H1 (cell line): Measurements from ENCODE around the gene JAG1. TPM values are rescaled to one million over a fixed set of nuclear protein-coding genes. Genes with fewer than 3 reads are reported as not detected.

Source experiments
- CTCF ChIA-PET: fragments of 300-600 bp; sonication (Branson Sonifier 250); formaldehyde crosslinking; loops from one replicate; lab custom pipeline; 2021; ENCODE audit not compliant: partially characterized antibody; lab: Charles Lee
- POLR2A ChIA-PET: fragments of 300-600 bp; sonication (Branson Sonifier 250); formaldehyde crosslinking; loops from one replicate; lab custom pipeline; 2021; ENCODE audit warnings: inconsistent platforms; ENCODE audit not compliant: partially characterized antibody; lab: Charles Lee
- DNase-seq, 2 experiments: peaks; one replicate each; pipeline versions ENCODE4 v3.0.0 to v3.0.0-alpha.2; 2010 to 2022; ENCODE audit warnings: low spot score in 2 of 2, low read depth in 1 of 2, mixed read lengths in 1 of 2
- FAIRE-seq: peaks from 2 replicates; lab custom pipeline; 2011; peaks lifted over from hg19 to GRCh38; lab: Jason Lieb, UNC
- H2AFZ ChIP-seq: 2 replicates; pipeline ENCODE4 v1.8.1; 2012; ENCODE audit warnings: low read length, inconsistent platforms
- H2AK5ac ChIP-seq: 2 replicates; pipeline ENCODE4 v1.6.1; 2013; ENCODE audit warnings: low read depth, low read length
- H2BK120ac ChIP-seq: replicated peaks from 2 replicates; pipeline ENCODE3; 2013; ENCODE audit warnings: low read depth, low read length, inconsistent platforms
- H2BK12ac ChIP-seq: 2 replicates; pipeline ENCODE4 v1.6.1; 2013; ENCODE audit warnings: low read depth, low read length
- H2BK15ac ChIP-seq: 2 replicates; pipeline ENCODE4 v1.6.1; 2013; ENCODE audit warnings: low read length
- H2BK20ac ChIP-seq: 2 replicates; pipeline ENCODE4 v1.6.1; 2013; ENCODE audit warnings: low read length
- H2BK5ac ChIP-seq: 2 replicates; pipeline ENCODE4 v1.6.1; 2013; ENCODE audit warnings: low read depth, low read length
- H3K14ac ChIP-seq: 2 replicates; pipeline ENCODE4 v1.6.1; 2013; ENCODE audit warnings: inconsistent platforms; ENCODE audit not compliant: insufficient read length
- H3K18ac ChIP-seq: 2 replicates; pipeline ENCODE4 v1.6.1; 2013; ENCODE audit warnings: low read length; ENCODE audit errors: extremely low read depth
- H3K23ac ChIP-seq: 2 replicates; pipeline ENCODE4 v1.6.1; 2013; ENCODE audit warnings: inconsistent platforms; ENCODE audit not compliant: insufficient read length
- H3K23me2 ChIP-seq: 2 replicates; pipeline ENCODE4 v1.6.1; 2013; ENCODE audit warnings: low read depth, low read length
- H3K27ac ChIP-seq: 2 replicates; pipeline ENCODE4 v1.6.1; 2011; ENCODE audit warnings: low read depth, low read length, inconsistent platforms
- H3K27me3 ChIP-seq, 4 experiments: replicated peaks in 1 of 4; 1 replicate in 1 of 4; 2 replicates in 3 of 4; pipeline versions ENCODE4 v1.6.1 to v1.8.1; 2011 to 2013; ENCODE audit warnings: low read length in 3 of 4, mild to moderate bottlenecking in 3 of 4, inconsistent platforms in 2 of 4, mixed read lengths in 2 of 4, moderate library complexity in 1 of 4; ENCODE audit not compliant: control insufficient read depth in 3 of 4, insufficient read depth in 3 of 4; ENCODE audit errors: extremely low read depth in 1 of 4
- H3K36me3 ChIP-seq, 4 experiments: 2 replicates each; pipeline versions ENCODE4 v1.6.1 to v1.8.1; 2011 to 2013; ENCODE audit warnings: mild to moderate bottlenecking in 4 of 4, low read length in 3 of 4, moderate library complexity in 2 of 4, control low read depth in 1 of 4, inconsistent platforms in 1 of 4; ENCODE audit not compliant: insufficient read depth in 4 of 4, control insufficient read depth in 2 of 4
- H3K4ac ChIP-seq: replicated peaks from 2 replicates; pipeline ENCODE3; 2013; ENCODE audit warnings: low read length, low read depth, mixed read lengths, inconsistent platforms; ENCODE audit not compliant: insufficient read length
- H3K4me1 ChIP-seq, 4 experiments: replicated peaks in 1 of 4; 1 replicate in 1 of 4; 2 replicates in 3 of 4; pipeline versions ENCODE4 v1.6.1 to v1.8.1; 2011 to 2013; ENCODE audit warnings: low read length in 3 of 4, inconsistent platforms in 2 of 4, mixed read lengths in 1 of 4; ENCODE audit not compliant: insufficient read depth in 4 of 4, control insufficient read depth in 3 of 4
- H3K4me2 ChIP-seq, 2 experiments: 2 replicates each; pipeline versions ENCODE4 v1.6.1 to v1.8.1; 2011 to 2013; ENCODE audit warnings: low read depth in 2 of 2, low read length in 2 of 2, control low read depth in 1 of 2, inconsistent platforms in 1 of 2, mild to moderate bottlenecking in 1 of 2; ENCODE audit not compliant: insufficient read depth in 1 of 2
- H3K4me3 ChIP-seq, 4 experiments: fragments of 200-600, 300-600 bp in 1 of 4; sonication (generic), shearing (Covaris generic), sonication (Bioruptor Twin) in 1 of 4; 2 replicates each; pipeline versions ENCODE4 v1.5.1 to v1.8.1; 2011 to 2016; ENCODE audit warnings: low read length in 4 of 4, low read depth in 3 of 4, control low read depth in 2 of 4, inconsistent platforms in 2 of 4, mild to moderate bottlenecking in 2 of 4, mixed read lengths in 1 of 4, moderate library complexity in 1 of 4; ENCODE audit not compliant: insufficient read depth in 2 of 4; ENCODE audit errors: extremely low read depth in 1 of 4
- H3K56ac ChIP-seq: replicated peaks from 2 replicates; pipeline ENCODE3; 2013; ENCODE audit warnings: low read depth, mild to moderate bottlenecking, mixed read lengths, low read length, inconsistent platforms; ENCODE audit not compliant: insufficient read length
- H3K79me1 ChIP-seq: 2 replicates; pipeline ENCODE4 v1.6.1; 2013; ENCODE audit warnings: low read depth, low read length, control low read depth
- H3K79me2 ChIP-seq, 2 experiments: 2 replicates each; pipeline versions ENCODE4 v1.6.1 to v1.8.1; 2012 to 2013; ENCODE audit warnings: low read length in 2 of 2, mild to moderate bottlenecking in 2 of 2, inconsistent platforms in 1 of 2; ENCODE audit not compliant: insufficient read depth in 2 of 2, control insufficient read depth in 1 of 2
- H3K9ac ChIP-seq, 4 experiments: replicated peaks in 1 of 4; 1 replicate in 1 of 4; 2 replicates in 3 of 4; pipeline versions ENCODE4 v1.6.1 to v1.8.1; 2011 to 2013; ENCODE audit warnings: low read depth in 3 of 4, low read length in 3 of 4, control low read depth in 2 of 4, mild to moderate bottlenecking in 2 of 4, moderate library complexity in 2 of 4, inconsistent platforms in 1 of 4; ENCODE audit errors: extremely low read depth in 1 of 4
- H3K9me3 ChIP-seq, 2 experiments: 2 replicates each; pipeline versions ENCODE4 v1.6.1 to v1.8.1; 2012 to 2013; ENCODE audit warnings: mild to moderate bottlenecking in 2 of 2, moderate library complexity in 2 of 2, control low read depth in 1 of 2, inconsistent platforms in 1 of 2, low read depth in 1 of 2, low read length in 1 of 2, mixed read lengths in 1 of 2; ENCODE audit not compliant: insufficient read depth in 2 of 2
- H4K20me1 ChIP-seq, 2 experiments: replicated peaks in 1 of 2; 2 replicates each; pipeline versions ENCODE3 to v1.8.1; 2011 to 2013; ENCODE audit warnings: inconsistent platforms in 2 of 2, low read length in 2 of 2, mild to moderate bottlenecking in 1 of 2; ENCODE audit not compliant: insufficient read depth in 2 of 2, control insufficient read depth in 1 of 2
- H4K5ac ChIP-seq: 2 replicates; pipeline ENCODE4 v1.6.1; 2013; ENCODE audit warnings: low read length, low read depth, mixed read lengths, inconsistent platforms; ENCODE audit not compliant: insufficient read length
- H4K8ac ChIP-seq: 2 replicates; pipeline ENCODE4 v1.8.0; 2013; ENCODE audit warnings: mild to moderate bottlenecking, moderate library complexity, low read length, inconsistent platforms; ENCODE audit not compliant: insufficient read depth; ENCODE audit errors: extremely low read depth
- H4K91ac ChIP-seq: replicated peaks from 2 replicates; pipeline ENCODE3; 2013; ENCODE audit warnings: low read length, mixed read lengths, inconsistent platforms; ENCODE audit not compliant: insufficient read length
- ATF3 ChIP-seq: IDR thresholded peaks from 2 replicates; pipeline ENCODE4 v1.6.1; 2011; ENCODE audit warnings: low read depth, mild to moderate bottlenecking, low read length; ENCODE audit not compliant: insufficient read depth
- BACH1 ChIP-seq: IDR thresholded peaks from 2 replicates; pipeline ENCODE4 v1.6.1; 2012; ENCODE audit warnings: low read length, improper control_type of control experiment
- CTBP2 ChIP-seq: IDR thresholded peaks from 2 replicates; pipeline ENCODE4 v1.7.0; 2011; ENCODE audit warnings: borderline replicate concordance, mild to moderate bottlenecking, moderate library complexity, mixed read lengths, low read length; ENCODE audit not compliant: insufficient read depth, insufficient read length
- EP300 ChIP-seq, 2 experiments: IDR thresholded peaks; 1 replicate in 1 of 2; 2 replicates in 1 of 2; pipeline ENCODE4 v1.6.1; 2011 to 2012; ENCODE audit warnings: low read depth in 2 of 2, low read length in 2 of 2, mild to moderate bottlenecking in 2 of 2, borderline replicate concordance in 1 of 2, inconsistent platforms in 1 of 2, moderate library complexity in 1 of 2
- FOSL1 ChIP-seq: IDR thresholded peaks from 2 replicates; pipeline ENCODE4 v1.6.1; 2011; ENCODE audit warnings: mild to moderate bottlenecking, low read depth, low read length, moderate library complexity; ENCODE audit not compliant: insufficient read depth
- GTF2F1 ChIP-seq: IDR thresholded peaks from 2 replicates; pipeline ENCODE4 v1.6.1; 2012; ENCODE audit warnings: low read depth, low read length, improper control_type of control experiment, borderline replicate concordance
- JUN ChIP-seq: IDR thresholded peaks from 2 replicates; pipeline ENCODE4 v1.6.1; 2011; ENCODE audit warnings: low read depth, mild to moderate bottlenecking, improper control_type of control experiment, low read length
- KDM4A ChIP-seq: IDR thresholded peaks from one replicate; pipeline ENCODE4 v1.7.1; 2012; ENCODE audit warnings: low read depth, mild to moderate bottlenecking, moderate library complexity, low read length, inconsistent platforms; ENCODE audit not compliant: severe bottlenecking
- NANOG ChIP-seq: IDR thresholded peaks from 2 replicates; pipeline ENCODE4 v1.6.1; 2011; ENCODE audit warnings: low read length, low read depth, mild to moderate bottlenecking, inconsistent platforms; ENCODE audit not compliant: insufficient read depth, poor library complexity, severe bottlenecking
- SIX5 ChIP-seq: IDR thresholded peaks from 2 replicates; pipeline ENCODE4 v1.6.1; 2011; ENCODE audit warnings: mild to moderate bottlenecking, low read depth, low read length
- TCF12 ChIP-seq: IDR thresholded peaks from 2 replicates; pipeline ENCODE4 v1.6.1; 2011; ENCODE audit warnings: low read depth, mild to moderate bottlenecking, low read length
- USF2 ChIP-seq: IDR thresholded peaks from 2 replicates; pipeline ENCODE4 v1.6.1; 2011; ENCODE audit warnings: low read length, improper control_type of control experiment
- WGBS, 2 experiments: shearing (Covaris generic) in 1 of 2; methylation state at CpG; one replicate each; pipeline versions ENCODE4 v1.1.6 to v1.1.7; 2013 to 2015; ENCODE audit warnings: low lambda C conversion rate in 2 of 2, mixed read lengths in 2 of 2, inconsistent platforms in 1 of 2, low coverage in 1 of 2, missing lambda C conversion rate in 1 of 2; ENCODE audit not compliant: insufficient replicate concordance in 2 of 2, insufficient coverage in 1 of 2, insufficient read length in 1 of 2; ENCODE audit errors: extremely low coverage in 1 of 2, missing lambda C conversion rate in 1 of 2; 5-methylcytosine and 5-hydroxymethylcytosine counted together
- polyA plus RNA-seq, 7 experiments: library from polyadenylated mRNA; depleted of rRNA in 3 of 7; stranded (reverse) in 5 of 7; unstranded in 2 of 7; fragments of >200 nt in 5 of 7; fragments of 200-250 nt in 2 of 7; gene quantifications; 1 replicate in 5 of 7; 2 replicates in 1 of 7; 4 replicates in 1 of 7; pipeline versions ENCODE4 v1.2.1 to v1.2.3, GENCODE V29; 2011 to 2013; ENCODE audit warnings: missing spikeins in 2 of 7, mixed read lengths in 2 of 7
- total RNA-seq: library from RNA; stranded (reverse); fragmentation: NEBNext Ultra II Directional; extraction: Animal tissue kit (Norgen Biotek cat#: 25700); gene quantifications from 2 replicates; pipeline ENCODE4 v1.2.1, GENCODE V29; 2021

The JAG1 gene
- total and polyA plus RNA-seq, 2 of the 8 experiments (the other 6 are each of a cell fraction or from before 2014, with no cell fraction given), result 13.5 to 27.3 TPM

GRCh38 chr20:10603378-10603777 is 70.4 kb downstream of the JAG1 start:
- Histone ChIP-seq H3K4me1 (peaks cover 0 to 1% (median 0%) of the 10 kb centered on the region in 4 experiments; a peak in 1 of 7 replicates), H3K36me3 (no peaks in the 10 kb centered on the region), H3K79me2 (no peaks in the 10 kb centered on the region), H2AK5ac (no peak overlapping the region), H2BK120ac (no peak overlapping the region), H2BK5ac (no peak overlapping the region), H2AFZ (no peak overlapping the region), H4K5ac (no peak overlapping the region), H2BK20ac (no peak overlapping the region), H3K18ac (no peak overlapping the region), H3K4me2 (no peak overlapping the region), H3K23ac (no peak overlapping the region), H3K9ac (no peak overlapping the region), H2BK12ac (no peak overlapping the region), H3K4me3 (no peak overlapping the region), H3K4ac (no peak overlapping the region), H3K27ac (no peak overlapping the region), H3K79me1 (no peaks in the 10 kb centered on the region), H2BK15ac (no peak overlapping the region), H3K27me3 (no peaks in the 10 kb centered on the region), H4K20me1 (no peaks in the 10 kb centered on the region), H3K14ac (no peak overlapping the region), H3K9me3 (no peaks in the 10 kb centered on the region), H4K91ac (no peak overlapping the region), H3K56ac (no peak overlapping the region), H4K8ac (no peak overlapping the region), H3K23me2 (no peaks in the 10 kb centered on the region)
- DNase-seq, result no peak
- POLR2A ChIA-PET, result no interaction called here
- CTCF ChIA-PET, result interaction anchor here (1.1 to 2.9 kb wide), 3 partner anchors 10 to 35 kb away, joined by 3 to 12 read pairs (median 4); no protein-coding TSS in a partner anchor
- no peak for FAIRE-seq
- 89% methylated on average over 4 of the region's 4 CpGs; no CpG with 5 or more reads in 1 of the 2 experiments for WGBS, 2 experiments
- TF ChIP-seq GTF2F1 (no peak), USF2 (no peak), ATF3 (no peak), CTBP2 (no peak), NANOG (no peak), TCF12 (no peak), EP300 (IDR thresholded peaks at IDR 0.05; ENCODE audit: borderline replicate concordance in 1 of 2, low read depth in 2 of 2, low read length in 2 of 2) (no peak), SIX5 (no peak), FOSL1 (no peak), BACH1 (no peak), JUN (no peak), KDM4A (no peak)
